Activated T-helper 2 cell treated with anti-CD3 and anti-CD28 coated beads, Interferon-gamma antibody, Interleukin-2, Interleukin-4, amounts not matched to agents 10 μg/mL and 5 μg/mL and 100 μg/mL, durations not matched to agents 14 hours and 24 hours and 36 hours (primary cell): Measurements from ENCODE around the gene ASB1. TPM values are rescaled to one million over a fixed set of nuclear protein-coding genes. Genes with fewer than 3 reads are reported as not detected.

ENCODE experiments used
- DNase-seq: peaks from one replicate; pipeline ENCODE4 v3.0.0; 2021; ENCODE audit warnings: low spot score
- H3K27ac Mint-ChIP-seq: one replicate; pipeline ENCODE4 v1.8.0; 2021; ENCODE audit warnings: mixed read lengths
- H3K27me3 Mint-ChIP-seq: one replicate; pipeline ENCODE4 v1.8.0; 2021; ENCODE audit warnings: low read depth, mixed read lengths
- H3K36me3 Mint-ChIP-seq: one replicate; pipeline ENCODE4 v1.8.0; 2021; ENCODE audit warnings: low read depth, mixed read lengths
- H3K4me1 Mint-ChIP-seq: one replicate; pipeline ENCODE4 v1.8.0; 2021; ENCODE audit warnings: low read depth, mixed read lengths
- H3K4me3 Mint-ChIP-seq: one replicate; pipeline ENCODE4 v1.8.0; 2021; ENCODE audit warnings: low read depth, mild to moderate bottlenecking, moderate library complexity, mixed read lengths
- H3K9me3 Mint-ChIP-seq: one replicate; pipeline ENCODE4 v1.8.0; 2021; ENCODE audit warnings: mixed read lengths
- intact Hi-C: fragments of 100-400 bp; cut with micrococcal nuclease; formaldehyde crosslinking; loops from one replicate; pipeline ENCODE4 v1.15.1; 2023
- total RNA-seq: library from RNA; stranded (reverse); gene quantifications from 2 replicates; pipeline ENCODE4 v1.2.3, GENCODE V29; 2022

ASB1 gene
- total RNA-seq, 1 donor from 2014 or later, result 36.3 TPM

GRCh38 chr2:238421695-238422035 is 5.1 kb upstream of the ASB1 start:
- H3K27ac Mint-ChIP-seq, result no peak overlapping the region
- no peak overlapping the region for H3K4me3 Mint-ChIP-seq
- peaks cover 4% of the 10 kb centered on the region for H3K9me3 Mint-ChIP-seq
- intact Hi-C loops, result loop anchor here (10.0 kb wide), 1 partner anchor 47 kb away; no protein-coding TSS in a partner anchor
- no peak for DNase-seq
- no peaks in the 10 kb centered on the region for H3K36me3 Mint-ChIP-seq
- H3K4me1 Mint-ChIP-seq, result peaks cover 5% of the 10 kb centered on the region
- H3K27me3 Mint-ChIP-seq, result peaks cover 1% of the 10 kb centered on the region

DNA sequence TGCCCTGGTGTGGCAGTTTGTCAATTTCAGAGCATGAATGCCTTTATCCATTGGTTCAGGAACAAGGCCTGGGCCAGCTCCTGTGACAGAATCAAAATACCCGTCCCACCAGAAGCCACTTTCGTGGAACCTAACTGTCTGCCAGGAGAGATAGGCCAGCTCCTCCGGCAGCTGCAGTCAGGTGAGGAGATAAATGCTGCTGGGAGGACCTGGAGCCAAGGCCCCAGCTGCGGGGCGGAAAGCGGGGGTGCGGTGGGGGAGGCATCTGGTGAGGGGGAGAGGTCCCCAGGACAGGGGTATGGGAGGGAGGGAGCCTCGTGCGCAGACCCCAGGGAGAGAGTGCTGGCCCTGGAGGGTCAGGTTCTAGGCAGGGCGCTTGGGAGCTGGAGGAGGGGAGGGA is 4.4 kb upstream of the ASB1 start:
- Mint-ChIP-seq H3K9me3 (no peaks in the 10 kb centered on the region), H3K36me3 (no peaks in the 10 kb centered on the region), H3K4me3 (no peak overlapping the region), H3K4me1 (peaks cover 5% of the 10 kb centered on the region), H3K27ac (no peak overlapping the region), H3K27me3 (peaks cover 1% of the 10 kb centered on the region)
- intact Hi-C loops, result loop anchor here (10.0 kb wide), 1 partner anchor 47 kb away; no protein-coding TSS in a partner anchor
- no peak for DNase-seq

DNA sequence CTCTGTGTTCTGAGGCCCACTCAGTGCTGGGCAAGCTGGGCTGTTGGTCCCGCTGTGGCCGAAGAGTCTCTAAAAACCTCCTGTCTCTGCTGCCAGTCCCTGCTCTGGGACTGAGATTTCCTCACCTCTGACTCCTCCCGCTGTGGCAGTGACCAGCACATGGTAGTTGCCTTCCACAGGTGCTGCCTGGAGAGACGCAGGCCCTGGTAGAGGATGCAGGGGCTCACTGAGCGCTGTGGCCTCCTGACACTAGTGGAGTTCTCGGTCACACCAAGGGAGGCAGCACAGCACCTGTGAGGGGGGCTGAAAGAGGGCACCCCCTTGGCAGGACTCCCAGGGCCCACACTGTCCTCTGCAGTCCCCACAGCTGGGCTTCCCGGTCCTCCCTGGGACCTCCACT is 3.8 kb upstream of the ASB1 start:
- Mint-ChIP-seq H3K9me3 (no peaks in the 10 kb centered on the region), H3K4me3 (no peak overlapping the region), H3K36me3 (peaks cover 2% of the 10 kb centered on the region)

GRCh38 chr2:238423561-238424312 is 3.0 kb upstream of the ASB1 start:
- intact Hi-C loops, result loop anchor here (10.0 kb wide), 1 partner anchor 49 kb away; no protein-coding TSS in a partner anchor
- no peak for DNase-seq
- peaks cover 13% of the 10 kb centered on the region for H3K4me1 Mint-ChIP-seq
- no peaks in the 10 kb centered on the region for H3K9me3 Mint-ChIP-seq
- H3K27ac Mint-ChIP-seq, result no peak overlapping the region
- peaks cover 1% of the 10 kb centered on the region for H3K27me3 Mint-ChIP-seq
- H3K4me3 Mint-ChIP-seq, result no peak overlapping the region
- peaks cover 10% of the 10 kb centered on the region for H3K36me3 Mint-ChIP-seq

More for the DNA sequence above, 3.8 kb upstream of the ASB1 start:
- H3K4me1 Mint-ChIP-seq, result peaks cover 8% of the 10 kb centered on the region
- intact Hi-C loops, result loop anchor here (10.0 kb wide), 1 partner anchor 48 kb away; no protein-coding TSS in a partner anchor
- peaks cover 1% of the 10 kb centered on the region for H3K27me3 Mint-ChIP-seq
- H3K27ac Mint-ChIP-seq, result no peak overlapping the region
- no peak for DNase-seq

DNA sequence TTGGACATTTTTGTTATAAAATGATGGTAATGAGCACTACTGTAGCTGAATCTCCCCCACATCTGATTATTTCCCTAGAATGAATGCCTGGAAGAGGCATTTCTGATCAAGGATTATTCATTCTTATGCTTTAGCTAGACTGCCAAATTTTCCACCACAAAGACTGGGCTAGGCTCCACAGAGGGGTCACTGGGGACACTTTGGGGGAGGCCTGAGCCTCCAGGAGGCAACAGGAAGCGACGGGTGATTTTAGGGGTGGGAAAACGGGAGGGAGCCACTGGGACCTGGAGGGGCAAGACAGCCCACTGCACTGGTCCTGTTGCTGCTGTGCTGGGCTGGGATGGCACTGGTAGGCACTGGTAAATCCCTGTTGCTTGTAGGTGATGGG is 2.4 kb upstream of the ASB1 start:
- DNase-seq, result no peak
- Mint-ChIP-seq H3K9me3 (no peaks in the 10 kb centered on the region), H3K27ac (peak overlapping the region; percentile 73), H3K36me3 (peaks cover 15% of the 10 kb centered on the region), H3K4me1 (peaks cover 13% of the 10 kb centered on the region), H3K27me3 (no peaks in the 10 kb centered on the region), H3K4me3 (peak overlapping the region; percentile 49)
- intact Hi-C loops, result loop anchor here (10.0 kb wide), 1 partner anchor 50 kb away; no protein-coding TSS in a partner anchor

DNA sequence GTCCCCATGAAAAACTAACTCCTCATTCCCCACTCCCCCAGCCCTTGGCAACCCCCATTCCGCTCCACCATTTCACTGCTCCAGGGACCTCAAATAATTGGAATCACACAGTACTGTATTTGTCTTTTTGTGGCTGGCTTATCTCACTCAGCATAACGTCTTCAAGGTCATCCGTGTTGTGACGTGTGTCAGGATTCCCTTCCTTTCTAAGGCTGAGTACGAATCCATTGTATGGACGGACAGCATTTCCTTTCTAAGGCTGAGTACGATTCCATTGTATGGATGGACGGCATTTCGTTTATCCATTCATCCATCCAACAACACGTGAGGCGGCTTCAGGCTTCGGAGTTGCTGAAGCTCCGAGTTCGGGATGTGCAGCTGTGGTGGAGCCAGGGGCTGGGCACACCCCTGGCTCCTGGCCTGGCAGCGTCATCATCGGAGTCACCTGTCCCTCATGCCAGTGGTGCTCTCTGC is 1.2 kb upstream of the ASB1 start:
- intact Hi-C loops, result loop anchor here (5.0 to 10.0 kb wide), 2 partner anchors 51 to 748 kb away; no protein-coding TSS in a partner anchor
- H3K27me3 Mint-ChIP-seq, result no peaks in the 10 kb centered on the region
- peak overlapping the region; percentile 30 for H3K27ac Mint-ChIP-seq
- H3K9me3 Mint-ChIP-seq, result peaks cover 8% of the 10 kb centered on the region
- H3K4me3 Mint-ChIP-seq, result peak overlapping the region; percentile 35
- no peak for DNase-seq
- peaks cover 25% of the 10 kb centered on the region for H3K36me3 Mint-ChIP-seq
- peaks cover 19% of the 10 kb centered on the region for H3K4me1 Mint-ChIP-seq

- Mint-ChIP-seq H3K27ac (peak overlapping the region; percentile 81), H3K9me3 (peaks cover 10% of the 10 kb centered on the region), H3K4me1 (peaks cover 22% of the 10 kb centered on the region), H3K36me3 (peaks cover 30% of the 10 kb centered on the region), H3K4me3 (peak overlapping the region; percentile 79), H3K27me3 (no peaks in the 10 kb centered on the region)
- intact Hi-C loops, result loop anchor here (1.0 to 10.0 kb wide), 3 partner anchors 51 to 749 kb away; partner anchors contain the start of gene PER2
- no peak for DNase-seq
Measured at GRCh38 chr2:238425979-238426567, 654 bp upstream of the ASB1 start.

DNA sequence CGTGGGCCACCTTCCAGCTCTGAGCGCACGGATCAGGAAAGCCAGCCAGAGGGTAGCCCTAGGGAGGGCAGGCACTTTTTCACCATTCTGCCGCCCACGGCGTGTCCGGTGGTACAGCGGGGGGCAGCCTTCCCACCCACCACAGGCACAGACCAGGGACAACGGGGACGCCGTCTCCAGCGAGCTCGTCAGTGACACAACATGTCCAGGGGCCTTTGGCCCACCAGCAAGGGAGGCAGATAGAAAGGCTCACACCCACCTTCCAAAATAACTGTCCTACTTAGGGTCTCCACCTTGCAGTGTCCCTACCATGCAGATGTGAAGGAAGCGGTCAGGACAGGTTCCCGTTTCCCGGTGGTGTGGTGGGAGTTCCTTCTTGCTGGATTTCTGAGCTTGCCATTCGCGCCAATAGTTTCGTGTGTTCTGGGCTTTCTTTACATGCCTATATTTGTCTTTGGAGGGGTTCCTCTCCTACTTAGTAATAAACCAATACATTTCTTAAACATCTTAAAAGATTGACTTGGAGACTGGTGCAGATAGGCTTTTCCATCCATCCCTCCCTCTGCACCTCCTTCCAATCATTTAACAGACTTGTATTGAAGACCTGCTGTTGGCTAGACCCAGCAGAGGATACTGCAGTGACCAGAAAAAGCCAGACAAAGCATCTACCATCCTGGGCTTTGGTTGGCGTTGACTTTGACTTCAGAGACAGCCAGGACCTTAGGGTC is 872 bp downstream of the ASB1 start:
- Mint-ChIP-seq H3K4me1 (peaks cover 28% of the 10 kb centered on the region), H3K27ac (peak overlapping the region; percentile 91), H3K4me3 (peak overlapping the region; percentile 89), H3K36me3 (peaks cover 39% of the 10 kb centered on the region), H3K9me3 (peaks cover 10% of the 10 kb centered on the region), H3K27me3 (no peaks in the 10 kb centered on the region)
- intact Hi-C loops, result loop anchor here (5.0 to 10.0 kb wide), 2 partner anchors 53 to 750 kb away; no protein-coding TSS in a partner anchor
- DNase-seq, result no peak

GRCh38 chr2:238428866-238429265 is 2.1 kb downstream of the ASB1 start:
- H3K4me1 Mint-ChIP-seq, result peaks cover 28% of the 10 kb centered on the region
- no peak overlapping the region for H3K27ac Mint-ChIP-seq
- no peak overlapping the region for H3K4me3 Mint-ChIP-seq
- no peak for DNase-seq
- intact Hi-C loops, result loop anchor here (5.0 to 10.0 kb wide), 2 partner anchors 54 to 752 kb away; no protein-coding TSS in a partner anchor
- peaks cover 47% of the 10 kb centered on the region for H3K36me3 Mint-ChIP-seq
- no peaks in the 10 kb centered on the region for H3K27me3 Mint-ChIP-seq
- peaks cover 10% of the 10 kb centered on the region for H3K9me3 Mint-ChIP-seq

DNA sequence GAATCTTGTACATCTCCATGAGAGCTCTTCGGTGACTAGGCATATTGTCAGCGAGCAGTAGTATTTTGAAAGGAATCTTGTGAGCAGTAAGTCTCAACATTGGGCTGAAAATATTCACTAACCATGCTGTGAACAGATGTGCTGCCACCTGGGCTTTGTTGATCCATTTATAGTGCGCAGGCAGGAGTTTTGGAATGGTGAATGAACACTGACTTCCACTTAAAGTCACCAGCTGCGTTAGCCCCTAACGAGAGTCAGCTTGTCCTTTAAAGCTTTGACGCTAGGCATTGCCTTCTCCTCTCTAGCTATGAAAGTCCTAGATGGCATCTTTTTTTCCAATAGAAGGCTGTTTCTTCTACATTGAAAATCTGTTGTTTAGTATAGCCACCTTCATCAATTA is 4.1 kb downstream of the ASB1 start:
- intact Hi-C loops, result no loop called here
- DNase-seq, result no peak
- peaks cover 59% of the 10 kb centered on the region for H3K36me3 Mint-ChIP-seq
- no peak overlapping the region for H3K4me3 Mint-ChIP-seq
- no peak overlapping the region for H3K27ac Mint-ChIP-seq
- H3K4me1 Mint-ChIP-seq, result peaks cover 26% of the 10 kb centered on the region
- H3K27me3 Mint-ChIP-seq, result no peaks in the 10 kb centered on the region
- H3K9me3 Mint-ChIP-seq, result peaks cover 10% of the 10 kb centered on the region

- no peak for DNase-seq
- intact Hi-C loops, result no loop called here
- Mint-ChIP-seq H3K27ac (no peak overlapping the region), H3K36me3 (peaks cover 65% of the 10 kb centered on the region), H3K9me3 (peaks cover 10% of the 10 kb centered on the region), H3K4me1 (peaks cover 23% of the 10 kb centered on the region), H3K4me3 (no peak overlapping the region), H3K27me3 (no peaks in the 10 kb centered on the region)
Measured at GRCh38 chr2:238431456-238431855, 4.7 kb downstream of the ASB1 start.

GRCh38 chr2:238433300-238433915 is 6.7 kb downstream of the ASB1 start:
- H3K4me3 Mint-ChIP-seq, result no peak overlapping the region
- H3K36me3 Mint-ChIP-seq, result peaks cover 73% of the 10 kb centered on the region
- intact Hi-C loops, result no loop called here
- peaks cover 21% of the 10 kb centered on the region for H3K4me1 Mint-ChIP-seq
- no peak overlapping the region for H3K27ac Mint-ChIP-seq
- DNase-seq, result no peak
- H3K9me3 Mint-ChIP-seq, result peaks cover 10% of the 10 kb centered on the region
- H3K27me3 Mint-ChIP-seq, result no peaks in the 10 kb centered on the region
